Measurements from ENCODE around the gene GOLGA8K.
"Not testable (repeated sequence)": the region's sequence is repeated elsewhere in the genome, so short reads cannot be mapped to it uniquely, and the experiment has no call there.

GRCh38 chr15:32363449-32363848 is 39.6 kb downstream of the GOLGA8K start:
- TF ChIP-seq CTCF, POLR2A (IDR thresholded peaks at IDR 0.05): not testable (repeated sequence)

Measured in thyroid gland (tissue), 4 donors.